ENCODE data around the gene PPP1R1A. TPM values are rescaled to one million over a fixed set of nuclear protein-coding genes. Genes with fewer than 3 reads are reported as not detected.

Gene PPP1R1A
- polyA plus RNA-seq, 10 donors: 26.9 to 55.0 (median 41.5) TPM

DNA sequence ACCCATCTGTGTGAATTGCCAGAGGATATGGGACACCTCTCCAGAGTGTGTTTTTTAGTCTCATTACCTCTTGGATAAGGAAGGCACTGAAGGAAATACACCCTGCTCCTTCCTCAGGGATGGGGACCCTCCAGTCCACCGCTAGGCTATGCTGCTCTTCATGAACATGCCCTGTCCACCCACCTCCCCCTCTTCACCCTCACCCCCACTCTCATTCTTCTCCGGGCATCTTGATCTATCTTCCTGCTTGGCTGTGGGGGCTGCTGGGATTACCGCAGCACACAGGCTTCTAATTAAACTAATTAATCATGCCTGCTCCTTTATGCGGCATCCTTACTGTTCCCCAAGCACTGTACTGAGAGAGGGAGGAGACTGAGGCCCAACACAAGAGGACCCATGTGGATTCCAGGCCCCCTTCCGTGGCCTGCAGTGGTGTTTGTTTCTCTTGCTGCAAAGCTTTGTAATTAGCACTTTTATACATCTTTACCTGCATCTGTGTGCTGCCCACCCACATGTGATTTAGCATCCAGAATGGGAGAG is 46.6 kb downstream of the PPP1R1A start:
- no peak for DNase-seq

DNA sequence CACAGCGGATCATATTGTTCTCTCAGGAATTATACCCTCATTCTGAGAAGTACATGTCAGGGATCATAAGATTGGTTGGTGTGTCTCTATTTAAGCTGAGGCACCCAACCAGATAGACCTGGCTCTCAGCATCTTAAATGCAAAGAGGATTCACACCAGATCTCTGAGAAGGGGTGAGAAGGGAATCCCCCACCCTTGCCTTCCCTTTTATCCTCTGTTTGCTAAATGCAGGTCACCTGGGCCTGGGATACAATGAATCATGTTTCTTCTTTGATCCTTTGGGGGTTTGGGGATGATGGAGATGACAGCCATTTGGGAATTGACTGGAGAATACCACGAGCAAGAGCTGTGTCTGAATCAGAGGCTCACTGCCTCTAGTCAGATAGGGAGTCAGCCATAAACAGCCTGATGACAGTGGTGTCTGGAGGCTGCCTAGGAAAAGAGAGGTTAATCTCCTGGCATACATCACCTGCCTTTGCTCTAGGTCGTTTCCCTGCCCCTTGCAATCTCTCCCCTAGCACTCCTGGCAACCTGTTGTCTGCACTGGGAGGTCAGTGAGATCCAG is 50.2 kb downstream of the PPP1R1A start:
- no peak for DNase-seq

DNA sequence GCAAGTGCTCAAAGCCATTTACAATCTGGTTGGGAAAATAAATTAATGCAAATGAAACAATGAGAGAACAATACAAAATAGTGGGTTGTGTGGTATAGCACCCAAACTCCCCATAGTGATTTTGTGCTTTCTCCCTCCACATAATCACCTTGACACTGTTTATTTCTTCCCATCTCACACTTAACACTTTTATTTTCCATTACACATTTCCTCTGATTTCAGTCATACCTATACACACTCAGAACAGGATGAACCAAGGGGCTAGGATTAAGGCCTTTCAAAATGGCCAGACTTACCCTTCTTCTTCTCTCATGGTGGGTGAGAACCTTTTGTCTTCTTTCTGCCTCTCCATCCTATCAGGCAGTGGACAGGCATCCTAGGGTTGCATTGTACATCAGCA is 53.0 kb downstream of the PPP1R1A start:
- no peak for DNase-seq

DNA sequence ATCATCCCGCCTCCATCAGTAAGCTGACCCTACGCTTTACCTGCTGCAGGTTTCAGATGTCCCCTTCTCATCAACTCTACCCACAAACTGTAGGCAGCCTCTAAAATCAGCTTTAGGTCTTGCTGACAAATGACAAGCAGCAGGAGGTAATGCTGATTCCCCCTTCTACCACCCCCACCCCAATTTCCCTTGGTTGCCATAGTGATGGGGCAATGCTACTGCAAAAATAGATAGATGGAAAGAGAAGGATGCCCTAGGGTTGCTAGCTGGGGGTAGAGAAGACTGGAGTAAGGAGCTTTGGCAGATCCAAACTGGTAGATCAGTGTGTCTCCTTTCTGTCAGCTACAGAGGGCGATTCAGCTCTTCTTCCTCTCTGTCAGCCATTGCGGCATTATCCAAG is 58.9 kb downstream of the PPP1R1A start:
- no peak for DNase-seq

Other genes with a start within 250 kb of the PPP1R1A start
- gene GPR84, start 224.2 kb downstream of the PPP1R1A start, polyA plus RNA-seq (ENCODE audit: insufficient read length in 10 of 10): under 1 TPM in 7 of 10 donors, not detected in 3; 0.08 to 0.42 (median 0.29) TPM
- gene ZNF385A, start 203.9 kb downstream of the PPP1R1A start, polyA plus RNA-seq (ENCODE audit: insufficient read length in 10 of 10): 10 to 100 TPM; 12.3 to 36.0 (median 17.2) TPM
- 100 to 1,000 TPM in 8 of 10 donors, 10 to 100 TPM in 2; 89.5 to 116 (median 108) TPM for gene ITGA5, start 169.4 kb downstream of the PPP1R1A start, polyA plus RNA-seq (ENCODE audit: insufficient read length in 10 of 10)
- gene GTSF1, start 115.1 kb downstream of the PPP1R1A start, polyA plus RNA-seq (ENCODE audit: insufficient read length in 10 of 10): 1 to 10 TPM in 1 of 10 donors, under 1 TPM in 3, not detected in 6; 0.24 to 1.6 (median 0.45) TPM
- 1 to 10 TPM; 4.6 to 8.7 (median 5.9) TPM for gene NCKAP1L, start 90.9 kb downstream of the PPP1R1A start, polyA plus RNA-seq (ENCODE audit: insufficient read length in 10 of 10)
- gene PDE1B, start 39.1 kb downstream of the PPP1R1A start, polyA plus RNA-seq (ENCODE audit: insufficient read length in 10 of 10): 1 to 10 TPM; 2.8 to 4.8 (median 4.2) TPM
- not detected for gene LACRT, start 46.2 kb upstream of the PPP1R1A start, polyA plus RNA-seq (ENCODE audit: insufficient read length in 10 of 10)
- not detected for gene DCD, start 59.7 kb upstream of the PPP1R1A start, polyA plus RNA-seq (ENCODE audit: insufficient read length in 10 of 10)